Measurements from ENCODE around the gene MERTK.

The MERTK gene

DNA sequence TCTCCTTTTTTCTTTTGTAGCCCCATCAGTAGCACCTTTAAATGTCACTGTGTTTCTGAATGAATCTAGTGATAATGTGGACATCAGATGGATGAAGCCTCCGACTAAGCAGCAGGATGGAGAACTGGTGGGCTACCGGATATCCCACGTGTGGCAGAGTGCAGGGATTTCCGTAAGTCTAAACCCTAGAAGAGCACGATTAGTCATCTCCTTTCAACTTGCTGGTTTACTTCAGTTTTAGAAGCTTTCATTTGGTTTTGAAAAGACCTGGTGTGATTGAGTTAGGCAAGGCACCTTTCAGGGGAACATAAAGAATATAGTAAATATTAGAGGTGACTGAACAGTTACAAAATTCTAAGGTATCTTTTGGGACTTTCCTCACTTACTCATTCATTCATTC lies 84.4 kb downstream of the MERTK start:
- no peak for DNase-seq

DNA sequence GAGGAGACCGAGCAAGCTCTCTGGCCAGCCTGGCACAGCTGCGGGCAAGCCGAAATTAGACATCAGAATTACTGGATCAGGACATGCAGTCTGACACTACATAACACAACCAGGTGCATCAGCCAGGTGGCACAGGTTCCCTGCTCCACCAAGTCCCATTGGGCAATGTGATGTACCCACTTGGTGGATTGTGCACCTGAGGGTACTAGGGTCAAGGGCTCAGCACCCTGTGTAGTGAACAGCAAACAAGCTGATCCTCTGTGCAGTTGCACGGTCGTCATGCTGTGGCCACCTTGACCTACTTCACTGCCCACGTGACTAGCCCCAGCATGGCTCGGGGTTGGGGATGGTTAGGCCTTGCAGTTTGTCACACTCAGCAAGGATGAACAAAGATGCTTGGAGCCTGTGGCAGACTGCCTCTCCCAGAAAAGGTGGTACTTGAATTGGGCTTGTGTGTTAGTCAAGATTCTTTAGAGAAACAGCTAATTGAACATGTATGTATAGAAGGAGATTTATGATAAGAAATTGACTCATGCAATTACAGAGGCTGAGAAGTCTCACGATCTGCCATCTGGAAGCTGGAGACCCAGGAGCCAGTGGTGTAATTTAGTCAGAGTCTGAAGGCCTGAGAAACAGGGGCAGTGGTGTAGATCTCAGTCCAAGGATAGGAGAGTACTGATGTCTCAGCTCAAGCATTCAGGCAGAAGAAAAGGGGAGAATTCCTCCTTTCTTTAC lies 85.2 kb downstream of the MERTK start:
- no peak for DNase-seq

DNA sequence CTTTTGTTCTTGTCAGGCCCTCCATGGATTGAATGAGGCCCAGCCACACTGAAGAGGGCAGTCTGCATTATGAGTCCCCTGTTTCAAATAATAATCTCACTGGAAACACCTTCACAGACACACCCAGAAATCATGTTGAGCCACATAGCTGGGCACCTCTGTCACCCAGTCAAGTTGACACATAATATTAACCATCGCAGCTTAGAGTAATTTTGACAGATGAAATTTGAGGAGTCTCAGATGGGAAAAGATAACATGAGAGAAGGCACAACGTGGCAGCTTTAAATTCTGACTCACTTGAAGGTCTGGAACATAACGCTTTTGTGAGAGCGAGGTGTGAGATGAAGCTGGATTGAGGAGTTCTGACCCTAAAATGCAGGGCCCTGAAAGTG lies 85.8 kb downstream of the MERTK start:
- DNase-seq, result no peak

DNA sequence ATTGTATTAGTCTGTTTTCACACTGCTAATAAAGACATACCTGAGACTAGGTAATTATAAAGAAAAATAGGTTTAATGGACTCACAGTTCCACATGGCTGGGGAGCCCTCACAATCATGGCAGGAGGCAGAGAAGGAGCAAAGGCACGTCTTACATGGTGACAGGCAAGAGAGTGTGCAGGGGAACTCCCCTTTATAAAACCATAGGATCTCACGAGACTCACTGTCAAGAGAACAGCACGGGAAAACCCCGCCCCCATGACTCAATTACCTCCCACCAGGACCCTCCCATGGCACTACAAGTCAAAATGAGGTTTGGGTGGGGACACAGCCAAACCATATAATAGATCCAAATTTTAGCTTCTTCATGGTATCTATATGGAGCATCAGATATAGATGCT lies 87.1 kb downstream of the MERTK start:
- DNase-seq, result no peak

- DNase-seq, result no peak
These were observed 87.9 kb downstream of the MERTK start for GRCh38 chr2:111986116-111986900.

GRCh38 chr2:111990375-111990774 lies 92.0 kb downstream of the MERTK start:
- DNase-seq, result no peak

- DNase-seq, result no peak
These were observed 92.4 kb downstream of the MERTK start for GRCh38 chr2:111990856-111991255.

DNA sequence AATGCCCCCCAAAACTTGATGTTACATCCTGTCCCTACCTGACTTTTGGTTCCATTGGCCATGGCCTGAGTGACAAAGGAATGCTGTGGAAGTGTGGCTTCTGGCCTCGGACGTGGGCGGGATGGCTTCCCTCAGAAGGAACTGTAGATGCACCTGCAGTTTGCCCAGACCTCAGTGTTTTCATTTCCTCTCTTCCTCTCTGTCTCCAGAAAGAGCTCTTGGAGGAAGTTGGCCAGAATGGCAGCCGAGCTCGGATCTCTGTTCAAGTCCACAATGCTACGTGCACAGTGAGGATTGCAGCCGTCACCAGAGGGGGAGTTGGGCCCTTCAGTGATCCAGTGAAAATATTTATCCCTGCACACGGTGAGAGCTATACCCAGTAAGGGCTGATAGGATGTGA lies 95.6 kb downstream of the MERTK start:
- no peak for DNase-seq

DNA sequence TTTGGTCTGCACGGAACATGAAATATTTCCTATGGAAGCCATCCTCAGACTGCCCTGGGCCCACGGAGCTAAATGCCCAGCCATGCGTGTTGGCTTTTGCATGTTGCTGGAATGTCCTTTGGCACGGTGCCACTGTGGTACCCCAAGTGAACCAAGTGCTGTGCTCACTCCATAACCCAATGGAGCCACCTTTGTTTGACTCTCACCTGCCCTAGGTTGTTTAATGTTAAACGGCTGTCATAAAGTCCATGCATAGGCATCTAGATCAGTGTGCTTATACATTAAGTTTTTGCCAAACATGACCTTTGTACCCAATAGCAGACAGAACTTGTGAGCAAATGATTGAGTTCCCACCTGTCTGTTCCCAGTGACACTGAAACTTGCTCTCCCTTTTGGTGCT lies 96.7 kb downstream of the MERTK start:
- DNase-seq, result no peak

DNA sequence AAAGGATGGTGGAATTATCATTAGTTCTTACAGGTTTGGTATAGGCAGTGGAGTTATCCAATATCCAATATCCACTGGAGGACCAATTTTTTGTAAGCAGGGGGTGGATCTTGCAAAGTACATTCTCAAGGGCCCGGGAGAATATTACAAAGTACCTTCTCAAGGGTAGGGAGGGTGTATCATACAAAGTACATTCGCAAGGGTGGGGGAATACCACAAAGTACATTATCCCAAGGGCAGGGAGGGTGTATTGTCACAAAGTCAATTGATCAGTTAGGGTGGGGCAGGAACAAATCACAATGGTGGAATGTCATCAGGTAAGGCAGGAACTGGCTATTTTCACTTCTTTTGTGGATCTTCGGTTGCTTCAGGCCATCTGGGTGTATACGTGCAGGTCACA lies 101.4 kb downstream of the MERTK start:
- DNase-seq, result no peak

GRCh38 chr2:112000399-112001135 lies 102.2 kb downstream of the MERTK start:
- DNase-seq, result no peak

DNA sequence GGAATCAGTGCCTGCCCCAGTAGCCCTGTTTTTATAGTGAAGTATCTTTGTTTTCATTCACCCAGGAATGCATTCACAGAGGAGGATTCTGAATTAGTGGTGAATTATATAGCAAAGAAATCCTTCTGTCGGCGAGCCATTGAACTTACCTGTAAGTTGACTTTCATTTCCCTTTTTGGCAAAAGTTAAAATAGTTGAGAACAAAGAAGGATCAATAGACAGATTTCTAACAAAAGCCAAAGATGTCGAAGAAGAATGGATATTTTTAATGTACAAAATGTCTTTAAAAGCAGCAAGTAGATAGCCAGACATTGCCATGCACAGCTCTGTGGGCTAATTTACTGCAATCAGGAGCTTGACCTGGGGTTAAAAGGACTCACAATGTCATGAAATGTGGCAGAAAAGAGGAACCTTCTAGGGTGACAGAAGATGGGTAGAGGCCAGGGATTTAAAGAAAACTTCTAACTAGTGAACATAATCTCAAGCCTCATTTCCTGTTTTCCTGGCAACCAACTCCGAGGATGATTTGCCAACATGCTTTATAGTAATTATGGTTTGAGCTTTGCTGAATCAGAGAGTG lies 102.8 kb downstream of the MERTK start:
- DNase-seq, result peak; percentile 10

GRCh38 chr2:112001942-112002341 lies 103.5 kb downstream of the MERTK start:
- no peak for DNase-seq

- DNase-seq, result no peak
These were observed 105.3 kb downstream of the MERTK start for GRCh38 chr2:112003576-112004252.

DNA sequence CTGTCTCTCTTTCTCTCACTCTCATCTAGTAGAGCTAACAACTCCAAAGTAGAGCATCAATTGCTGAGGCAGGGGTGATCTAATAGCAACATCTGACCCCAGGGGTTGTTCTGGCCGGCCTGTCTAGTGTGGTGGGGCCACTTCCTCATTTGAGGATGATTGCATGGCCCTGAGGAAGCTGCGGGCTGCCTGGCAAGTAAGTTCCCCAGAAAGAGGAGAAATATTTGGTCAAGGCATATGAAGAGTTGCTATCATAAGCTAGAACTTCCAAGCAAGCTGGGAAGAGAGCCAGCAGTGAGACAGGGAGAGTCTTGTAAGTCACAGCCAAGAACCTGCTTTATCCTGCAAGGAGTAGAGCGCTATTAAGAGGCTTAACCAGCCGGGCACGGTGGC lies 105.8 kb downstream of the MERTK start:
- DNase-seq, result peak; percentile 26

- no peak for DNase-seq
These were observed 107.1 kb downstream of the MERTK start for GRCh38 chr2:112005406-112006075.

DNA sequence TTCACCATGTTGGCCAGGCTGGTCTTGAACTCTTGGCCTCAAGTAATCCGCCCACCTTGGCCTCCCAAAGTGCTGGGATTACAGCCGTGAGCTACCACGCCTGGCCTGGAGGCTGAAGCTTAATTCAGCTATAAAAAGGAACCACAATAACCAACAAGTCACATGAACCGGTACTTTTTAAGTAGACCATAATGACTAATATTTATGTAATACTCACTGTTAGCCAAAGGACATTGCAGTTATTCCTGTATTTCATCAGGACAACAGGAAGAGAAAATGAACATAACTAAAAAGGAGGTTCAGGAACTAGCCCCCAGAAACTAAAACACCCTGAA lies 107.6 kb downstream of the MERTK start:
- peak; percentile 7 for DNase-seq

DNA sequence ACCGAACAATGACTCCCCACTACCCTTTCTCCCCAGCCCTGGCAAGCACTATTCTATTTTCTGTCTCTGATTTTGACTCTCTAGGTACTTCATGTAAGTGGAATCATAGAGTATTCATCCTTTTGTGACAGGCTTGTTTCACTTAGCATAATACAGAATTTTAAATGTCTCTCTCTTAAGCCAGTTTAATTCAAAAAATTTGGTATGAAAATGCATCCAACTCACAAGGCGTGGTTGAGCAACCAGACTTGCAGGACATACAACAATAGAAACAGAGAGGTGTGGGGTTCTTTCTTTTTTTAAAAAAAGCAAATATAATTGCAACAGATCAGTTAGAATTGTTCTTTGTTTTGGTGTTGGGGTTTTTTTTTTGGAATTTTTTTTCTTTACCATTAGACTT lies 109.1 kb downstream of the MERTK start:
- DNase-seq, result no peak

DNA sequence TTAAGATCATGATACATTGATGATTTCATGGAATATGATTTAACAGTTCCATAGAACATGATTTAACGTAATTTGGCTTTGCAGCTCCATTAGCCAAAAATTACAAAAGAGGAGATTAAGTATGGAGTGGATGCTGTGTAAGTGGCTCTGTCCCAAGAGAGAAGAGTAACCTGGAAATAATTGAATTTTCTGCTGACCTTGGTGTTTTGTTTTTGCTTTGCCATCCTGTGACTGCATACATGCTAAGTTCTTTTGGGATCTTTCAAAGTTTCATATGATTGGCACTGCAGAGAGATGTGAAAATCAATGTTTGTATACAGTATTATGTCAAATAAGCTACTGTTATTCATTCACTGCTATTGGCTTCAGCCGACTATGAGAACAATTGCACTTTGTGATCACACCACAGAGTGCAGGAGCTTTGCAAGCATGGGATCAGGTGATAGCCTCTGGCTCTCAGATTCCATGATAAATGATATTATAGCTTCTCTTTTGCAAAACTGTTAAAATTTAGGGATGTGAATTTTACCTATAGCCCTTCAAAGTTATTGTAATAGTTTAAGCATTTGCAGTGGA lies 110.6 kb downstream of the MERTK start:
- DNase-seq, result no peak

GRCh38 chr2:112010751-112011150 lies 112.3 kb downstream of the MERTK start:
- DNase-seq, result no peak

GRCh38 chr2:112012556-112012955 lies 114.1 kb downstream of the MERTK start:
- no peak for DNase-seq

GRCh38 chr2:112018846-112019245 lies 120.4 kb downstream of the MERTK start:
- DNase-seq, result no peak

Measured in CD4-positive, alpha-beta T cell treated with Interleukin-17A for 1 hour (primary cell).